WTC11 (cell line): ENCODE data around the gene TBX5. TPM values are rescaled to one million over a fixed set of nuclear protein-coding genes. Genes with fewer than 3 reads are reported as not detected.

ENCODE experiments used
- ATAC-seq: fragments of 200-7000 bp; cut with Tn5 transposase; 2 replicates; pipeline ENCODE4 v1.10.0; 2021; ENCODE audit warnings: mild to moderate bottlenecking, moderate library complexity
- CTCF ChIA-PET: fragments of 300-600 bp; sonication (Branson Sonifier 250); formaldehyde crosslinking; loops from one replicate; lab custom pipeline; 2021; ENCODE audit warnings: antibody characterized with exemption; lab: Charles Lee
- POLR2A ChIA-PET: fragments of 350-600 bp; sonication (Branson Sonifier 250); formaldehyde crosslinking; loops from one replicate; lab custom pipeline; 2021; ENCODE audit warnings: antibody characterized with exemption; lab: Charles Lee
- DNase-seq: peaks from one replicate; pipeline ENCODE4 v3.0.0; 2021; ENCODE audit warnings: low spot score
- H3K27ac Mint-ChIP-seq: 2 replicates; pipeline ENCODE4 v1.8.0; 2021; ENCODE audit warnings: mixed read lengths
- H3K27me3 Mint-ChIP-seq: 2 replicates; pipeline ENCODE4 v1.8.0; 2021; ENCODE audit warnings: low read depth, mild to moderate bottlenecking, moderate library complexity, mixed read lengths
- H3K36me3 Mint-ChIP-seq: 2 replicates; pipeline ENCODE4 v1.8.0; 2021; ENCODE audit warnings: mixed read lengths
- H3K4me1 Mint-ChIP-seq: 2 replicates; pipeline ENCODE4 v1.8.0; 2022; ENCODE audit warnings: mixed read lengths
- H3K4me3 Mint-ChIP-seq: 2 replicates; pipeline ENCODE4 v1.8.0; 2021; ENCODE audit warnings: mild to moderate bottlenecking, moderate library complexity, mixed read lengths
- H3K9me3 Mint-ChIP-seq: 2 replicates; pipeline ENCODE4 v1.8.0; 2021; ENCODE audit warnings: mixed read lengths
- AR ChIP-seq: fragments of 250-450 bp; sonication (Bioruptor Pico); IDR thresholded peaks from 2 replicates; pipeline ENCODE4 v1.9.0; 2021; ENCODE audit warnings: mild to moderate bottlenecking
- ATF1 ChIP-seq: sonication (generic); formaldehyde crosslinking; IDR thresholded peaks from 2 replicates; pipeline ENCODE4 v1.8.1; 2023; ENCODE audit warnings: mild to moderate bottlenecking, moderate library complexity, missing genetic modification reagents
- CBFB ChIP-seq: sonication (generic); formaldehyde crosslinking; IDR thresholded peaks from 2 replicates; pipeline ENCODE4 v1.8.1; 2022; ENCODE audit warnings: mild to moderate bottlenecking, low read depth, missing genetic modification reagents
- CREM ChIP-seq: sonication (generic); formaldehyde crosslinking; IDR thresholded peaks from 2 replicates; pipeline ENCODE4 v1.8.1; 2022; ENCODE audit warnings: mild to moderate bottlenecking, missing genetic modification reagents, moderate library complexity
- EMX1 ChIP-seq: fragments of 250-450 bp; sonication (Bioruptor Pico); IDR thresholded peaks from 2 replicates; pipeline ENCODE4 v1.8.0; 2021; ENCODE audit warnings: mild to moderate bottlenecking
- FOXJ3 ChIP-seq: sonication (generic); formaldehyde crosslinking; IDR thresholded peaks from 2 replicates; pipeline ENCODE4 v1.9.0; 2021; ENCODE audit warnings: missing genetic modification reagents, mild to moderate bottlenecking, borderline replicate concordance
- HMGA2 ChIP-seq: fragments of 250-450 bp; sonication (Bioruptor Pico); IDR thresholded peaks from 2 replicates; pipeline ENCODE4 v1.4.0; 2021; ENCODE audit warnings: mild to moderate bottlenecking, moderate library complexity
- IRF2 ChIP-seq: sonication (generic); formaldehyde crosslinking; IDR thresholded peaks from 2 replicates; pipeline ENCODE4 v1.8.0; 2022; ENCODE audit warnings: low read depth, missing genetic modification reagents, borderline replicate concordance
- NR2C2 ChIP-seq: sonication (generic); formaldehyde crosslinking; IDR thresholded peaks from 2 replicates; pipeline ENCODE4 v1.8.0; 2022; ENCODE audit warnings: mild to moderate bottlenecking, missing genetic modification reagents
- SMAD4 ChIP-seq: sonication (generic); formaldehyde crosslinking; IDR thresholded peaks from 2 replicates; pipeline ENCODE4 v1.8.0; 2022; ENCODE audit warnings: mild to moderate bottlenecking, missing genetic modification reagents
- TEAD1 ChIP-seq: sonication (generic); formaldehyde crosslinking; IDR thresholded peaks from 2 replicates; pipeline ENCODE4 v1.8.0; 2022; ENCODE audit warnings: mild to moderate bottlenecking, missing genetic modification reagents
- ZNF232 ChIP-seq: sonication (generic); formaldehyde crosslinking; IDR thresholded peaks from 2 replicates; pipeline ENCODE4 v1.8.0; 2022; ENCODE audit warnings: mild to moderate bottlenecking, missing genetic modification reagents
- ZNF281 ChIP-seq: sonication (generic); formaldehyde crosslinking; IDR thresholded peaks from 2 replicates; pipeline ENCODE4 v1.8.0; 2023; ENCODE audit warnings: mild to moderate bottlenecking, missing genetic modification reagents
- ZNF416 ChIP-seq: fragments of 250-450 bp; sonication (Bioruptor Pico); IDR thresholded peaks from 2 replicates; pipeline ENCODE4 v1.9.0; 2021; ENCODE audit warnings: mild to moderate bottlenecking, inconsistent platforms
- ZNF512 ChIP-seq: sonication (generic); formaldehyde crosslinking; IDR thresholded peaks from 2 replicates; pipeline ENCODE4 v1.8.1; 2022; ENCODE audit warnings: missing genetic modification reagents, borderline replicate concordance
- total RNA-seq: library from RNA; stranded (reverse); gene quantifications from 3 replicates; pipeline ENCODE4 v1.2.3, GENCODE V29; 2021
- TF ChIP-seq, protein P1 (sequence below): fragments of 250-450 bp; sonication (Bioruptor Pico); IDR thresholded peaks from 2 replicates; pipeline ENCODE4 v1.8.0; 2021; ENCODE audit warnings: mild to moderate bottlenecking
- TF ChIP-seq, protein P2 (sequence below): sonication (generic); formaldehyde crosslinking; conservative IDR thresholded peaks from 2 replicates; pipeline ENCODE4 v1.8.1; 2022; ENCODE audit warnings: mild to moderate bottlenecking, missing genetic modification reagents
- TF ChIP-seq, protein P3 (sequence below): sonication (generic); formaldehyde crosslinking; conservative IDR thresholded peaks from 2 replicates; pipeline ENCODE4 v1.8.1; 2023; ENCODE audit warnings: mild to moderate bottlenecking, low read depth, missing genetic modification reagents, moderate library complexity

Gene TBX5
- total RNA-seq, 1 experiment from 2014 or later = 0.33 TPM

DNA sequence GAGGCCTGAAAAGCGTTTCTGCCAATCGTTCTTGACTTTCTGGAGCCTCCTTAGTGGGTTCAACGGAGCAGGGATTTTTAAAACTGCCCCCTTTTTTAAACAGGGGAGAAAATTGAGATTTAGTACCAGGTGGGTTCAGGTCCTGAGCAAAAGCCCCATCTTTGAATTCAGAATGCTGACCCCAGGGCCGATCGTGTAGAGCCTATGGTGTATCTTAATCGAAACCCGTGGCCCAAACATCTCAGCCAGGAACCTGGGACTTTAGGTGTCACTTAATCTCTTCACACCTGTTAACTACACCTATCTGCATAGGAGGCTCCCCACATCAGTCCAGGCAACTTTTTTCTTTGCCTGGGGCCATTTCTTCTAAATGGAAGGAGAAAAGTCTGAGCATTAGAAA lies 6.4 kb upstream of the TBX5 start:
- CTCF ChIA-PET = no interaction called here
- ATAC-seq (no peak), DNase-seq (no peak)
- H3K4me1 Mint-ChIP-seq = peaks cover 69% of the 10 kb centered on the region
- POLR2A ChIA-PET = no interaction called here
- no peak for TF ChIP-seq CREM (CRISPR knock-in tag)
- TF ChIP-seq EMX1 (CRISPR knock-in tag) = no peak
- no peak for TF ChIP-seq ZNF512 (CRISPR knock-in tag)
- TF ChIP-seq ZNF232 (CRISPR knock-in tag) = no peak
- TF ChIP-seq, protein P1, sequence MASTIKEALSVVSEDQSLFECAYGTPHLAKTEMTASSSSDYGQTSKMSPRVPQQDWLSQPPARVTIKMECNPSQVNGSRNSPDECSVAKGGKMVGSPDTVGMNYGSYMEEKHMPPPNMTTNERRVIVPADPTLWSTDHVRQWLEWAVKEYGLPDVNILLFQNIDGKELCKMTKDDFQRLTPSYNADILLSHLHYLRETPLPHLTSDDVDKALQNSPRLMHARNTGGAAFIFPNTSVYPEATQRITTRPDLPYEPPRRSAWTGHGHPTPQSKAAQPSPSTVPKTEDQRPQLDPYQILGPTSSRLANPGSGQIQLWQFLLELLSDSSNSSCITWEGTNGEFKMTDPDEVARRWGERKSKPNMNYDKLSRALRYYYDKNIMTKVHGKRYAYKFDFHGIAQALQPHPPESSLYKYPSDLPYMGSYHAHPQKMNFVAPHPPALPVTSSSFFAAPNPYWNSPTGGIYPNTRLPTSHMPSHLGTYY (CRISPR knock-in tag) = no peak
- no peak for TF ChIP-seq FOXJ3
- TF ChIP-seq CBFB (CRISPR knock-in tag) = no peak
- no peak for TF ChIP-seq AR (CRISPR knock-in tag)
- TF ChIP-seq HMGA2 (CRISPR knock-in tag) = no peak
- TF ChIP-seq, protein P2, sequence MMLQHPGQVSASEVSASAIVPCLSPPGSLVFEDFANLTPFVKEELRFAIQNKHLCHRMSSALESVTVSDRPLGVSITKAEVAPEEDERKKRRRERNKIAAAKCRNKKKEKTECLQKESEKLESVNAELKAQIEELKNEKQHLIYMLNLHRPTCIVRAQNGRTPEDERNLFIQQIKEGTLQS (CRISPR knock-in tag) = no peak
- TF ChIP-seq ZNF416 (CRISPR knock-in tag) = no peak
- TF ChIP-seq SMAD4 (CRISPR knock-in tag) = no peak
- no peak for TF ChIP-seq ZNF281 (CRISPR knock-in tag)
- no peak for TF ChIP-seq IRF2 (CRISPR knock-in tag)
- no peak for TF ChIP-seq TEAD1 (CRISPR knock-in tag)
- TF ChIP-seq, protein P3, sequence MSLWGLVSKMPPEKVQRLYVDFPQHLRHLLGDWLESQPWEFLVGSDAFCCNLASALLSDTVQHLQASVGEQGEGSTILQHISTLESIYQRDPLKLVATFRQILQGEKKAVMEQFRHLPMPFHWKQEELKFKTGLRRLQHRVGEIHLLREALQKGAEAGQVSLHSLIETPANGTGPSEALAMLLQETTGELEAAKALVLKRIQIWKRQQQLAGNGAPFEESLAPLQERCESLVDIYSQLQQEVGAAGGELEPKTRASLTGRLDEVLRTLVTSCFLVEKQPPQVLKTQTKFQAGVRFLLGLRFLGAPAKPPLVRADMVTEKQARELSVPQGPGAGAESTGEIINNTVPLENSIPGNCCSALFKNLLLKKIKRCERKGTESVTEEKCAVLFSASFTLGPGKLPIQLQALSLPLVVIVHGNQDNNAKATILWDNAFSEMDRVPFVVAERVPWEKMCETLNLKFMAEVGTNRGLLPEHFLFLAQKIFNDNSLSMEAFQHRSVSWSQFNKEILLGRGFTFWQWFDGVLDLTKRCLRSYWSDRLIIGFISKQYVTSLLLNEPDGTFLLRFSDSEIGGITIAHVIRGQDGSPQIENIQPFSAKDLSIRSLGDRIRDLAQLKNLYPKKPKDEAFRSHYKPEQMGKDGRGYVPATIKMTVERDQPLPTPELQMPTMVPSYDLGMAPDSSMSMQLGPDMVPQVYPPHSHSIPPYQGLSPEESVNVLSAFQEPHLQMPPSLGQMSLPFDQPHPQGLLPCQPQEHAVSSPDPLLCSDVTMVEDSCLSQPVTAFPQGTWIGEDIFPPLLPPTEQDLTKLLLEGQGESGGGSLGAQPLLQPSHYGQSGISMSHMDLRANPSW (CRISPR knock-in tag) = no peak
- no peak for TF ChIP-seq ATF1 (CRISPR knock-in tag)
- no peak for TF ChIP-seq NR2C2 (CRISPR knock-in tag)
- peaks cover 100% of the 10 kb centered on the region for H3K27me3 Mint-ChIP-seq
- H3K27ac Mint-ChIP-seq = no peak overlapping the region
- no peaks in the 10 kb centered on the region for H3K36me3 Mint-ChIP-seq
- H3K4me3 Mint-ChIP-seq = no peak overlapping the region
- H3K9me3 Mint-ChIP-seq = no peaks in the 10 kb centered on the region
